KG1 (cell line): ENCODE data around the gene PLA2G4C.

Experiments used
- DNase-seq: peaks from one replicate; lab custom pipeline; 2025; lab: John Stamatoyannopoulos, UW

Gene PLA2G4C, protein sequence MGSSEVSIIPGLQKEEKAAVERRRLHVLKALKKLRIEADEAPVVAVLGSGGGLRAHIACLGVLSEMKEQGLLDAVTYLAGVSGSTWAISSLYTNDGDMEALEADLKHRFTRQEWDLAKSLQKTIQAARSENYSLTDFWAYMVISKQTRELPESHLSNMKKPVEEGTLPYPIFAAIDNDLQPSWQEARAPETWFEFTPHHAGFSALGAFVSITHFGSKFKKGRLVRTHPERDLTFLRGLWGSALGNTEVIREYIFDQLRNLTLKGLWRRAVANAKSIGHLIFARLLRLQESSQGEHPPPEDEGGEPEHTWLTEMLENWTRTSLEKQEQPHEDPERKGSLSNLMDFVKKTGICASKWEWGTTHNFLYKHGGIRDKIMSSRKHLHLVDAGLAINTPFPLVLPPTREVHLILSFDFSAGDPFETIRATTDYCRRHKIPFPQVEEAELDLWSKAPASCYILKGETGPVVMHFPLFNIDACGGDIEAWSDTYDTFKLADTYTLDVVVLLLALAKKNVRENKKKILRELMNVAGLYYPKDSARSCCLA

GRCh38 chr19:48110350-48110966 lies at the start of gene PLA2G4C:
TSS of gene PLA2G4C (minus strand) at chr19:48110817. CDS start at chr19:48106529, 4,288 bp downstream.
- peak; percentile 77 for DNase-seq

DNA sequence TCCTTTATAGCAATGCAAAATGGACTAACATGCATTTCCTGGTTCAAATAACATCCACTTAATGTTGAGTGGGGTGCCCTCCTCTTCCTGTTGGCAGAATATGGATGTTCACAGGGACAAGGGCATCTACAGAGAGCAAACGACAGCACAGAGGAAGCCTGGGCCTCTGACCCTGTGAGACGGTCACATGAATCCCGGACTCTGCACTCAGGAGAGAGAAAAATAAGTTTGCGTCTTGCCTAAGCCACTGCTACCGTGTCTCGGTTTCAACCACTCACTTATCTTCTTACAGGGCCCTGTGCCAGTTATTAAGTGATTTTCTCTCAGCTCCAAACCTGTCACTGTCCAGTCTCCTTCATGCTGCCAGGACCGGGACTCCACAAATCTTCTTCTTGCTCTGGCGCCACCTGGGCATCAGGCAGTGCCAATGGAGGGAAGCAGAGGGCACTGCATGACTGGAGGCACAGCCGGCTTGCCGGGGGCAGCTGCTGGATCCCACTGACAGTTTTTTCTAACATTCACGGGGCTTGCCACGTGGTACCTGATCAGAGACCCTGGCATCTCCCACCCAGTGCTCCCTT lies 47.7 kb upstream of the PLA2G4C start:
- no peak for DNase-seq

- no peak for DNase-seq
These were observed 43.4 kb upstream of the PLA2G4C start for GRCh38 chr19:48154003-48154402.

DNA sequence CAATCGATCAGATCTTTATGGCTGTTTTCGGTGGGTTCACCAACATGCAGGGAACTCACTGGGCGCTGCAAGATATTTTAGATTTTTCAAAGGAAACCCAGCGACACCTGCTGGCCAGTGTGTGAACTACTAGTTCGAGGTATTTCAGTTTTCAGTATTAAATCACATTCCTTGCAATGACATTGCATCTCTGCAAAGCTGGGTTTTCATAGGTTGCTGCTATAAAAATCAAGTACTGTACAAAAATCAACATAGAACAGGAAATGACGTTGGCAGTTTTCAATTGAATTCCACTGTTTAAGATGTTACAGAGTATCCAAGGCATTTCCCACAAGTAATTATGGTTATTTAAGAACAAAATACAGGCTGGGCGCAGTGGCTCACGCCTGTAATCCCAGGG lies 41.9 kb upstream of the PLA2G4C start:
- DNase-seq = peak; percentile 30

GRCh38 chr19:48149430-48149829 lies 38.8 kb upstream of the PLA2G4C start:
- no peak for DNase-seq

DNA sequence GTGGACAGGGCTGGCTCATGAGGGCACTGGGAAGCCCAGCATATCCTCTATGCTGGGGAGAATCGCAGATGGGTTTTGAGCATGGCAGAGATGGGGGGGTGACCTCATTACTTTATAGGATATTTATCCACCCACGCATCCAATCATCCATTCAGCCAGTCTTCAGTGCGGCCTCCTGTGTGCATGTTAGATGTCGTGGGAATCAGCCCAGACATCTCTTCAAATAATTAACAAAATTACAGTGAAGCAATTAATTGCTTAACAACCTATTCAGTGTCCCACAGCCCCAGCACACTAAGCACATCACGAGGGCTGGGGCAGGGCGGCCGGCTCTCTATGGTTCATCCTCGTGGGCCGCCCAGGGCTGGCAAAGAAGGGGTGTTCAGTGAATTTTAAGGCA lies 38.0 kb upstream of the PLA2G4C start:
- no peak for DNase-seq

GRCh38 chr19:48147597-48148175 lies 37.1 kb upstream of the PLA2G4C start:
- DNase-seq = no peak

DNA sequence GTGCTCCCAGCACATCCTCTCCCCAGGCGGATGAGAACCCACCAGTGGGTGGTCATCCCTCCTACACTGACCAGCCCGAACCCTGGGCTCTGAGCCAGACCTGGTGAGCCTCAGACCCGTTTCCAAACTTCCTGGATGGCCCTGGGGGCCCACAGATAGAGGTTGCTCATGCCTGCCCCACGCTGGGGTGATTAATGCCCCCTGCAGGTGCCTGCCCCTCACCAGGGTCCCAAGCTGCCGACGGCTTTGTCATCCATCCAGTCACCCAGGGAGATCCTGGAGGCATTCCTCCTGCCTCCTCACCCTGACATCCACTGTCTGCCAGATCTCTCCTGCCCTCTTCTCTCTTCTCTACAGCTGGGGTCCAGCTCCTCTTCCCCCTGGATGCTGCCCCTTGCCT lies 28.4 kb upstream of the PLA2G4C start:
- no peak for DNase-seq

DNA sequence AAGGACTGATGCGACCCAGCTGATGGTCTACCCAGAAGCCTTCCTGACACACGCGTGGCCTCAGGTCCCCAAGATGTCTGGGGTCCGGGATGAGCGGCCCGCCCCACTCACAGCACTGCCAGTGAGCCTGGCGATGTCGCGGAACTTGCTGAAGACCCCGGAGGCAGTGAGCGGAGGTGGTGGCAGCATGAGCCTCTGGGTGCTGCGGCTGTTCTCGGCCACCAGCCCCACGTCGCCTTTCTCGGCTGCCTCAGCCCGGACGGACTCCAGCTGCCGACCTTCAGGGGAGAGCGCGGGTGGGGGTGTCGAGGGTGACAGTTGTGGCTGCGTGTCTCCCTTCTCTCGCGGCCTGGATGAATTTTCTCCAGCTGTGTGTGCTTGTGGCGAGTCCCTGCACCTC lies 26.8 kb upstream of the PLA2G4C start:
- DNase-seq = no peak

GRCh38 chr19:48136547-48136946 lies 25.9 kb upstream of the PLA2G4C start:
- DNase-seq = no peak

GRCh38 chr19:48135411-48135810 lies 24.8 kb upstream of the PLA2G4C start:
- no peak for DNase-seq

- no peak for DNase-seq
These were observed 22.5 kb upstream of the PLA2G4C start for GRCh38 chr19:48133094-48133493.

DNA sequence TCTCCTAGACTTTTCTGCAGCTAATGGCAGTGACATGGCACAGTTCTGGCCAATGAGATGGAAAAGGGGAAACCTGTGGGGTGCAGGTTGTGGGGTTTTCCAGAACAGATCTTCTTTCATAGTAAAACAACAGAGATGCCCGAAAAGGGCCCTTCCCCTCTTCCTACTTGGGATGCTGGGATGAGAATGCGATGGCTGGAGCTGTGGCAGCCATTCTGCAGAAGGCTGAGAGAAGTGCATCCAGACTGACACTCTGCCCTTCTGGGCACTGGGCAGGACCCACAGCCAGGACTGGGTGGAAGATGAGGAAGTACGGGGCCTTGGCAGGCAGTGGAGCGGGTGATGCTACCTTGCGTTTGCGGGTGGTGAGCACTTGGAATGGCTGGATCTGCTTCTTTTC lies 16.9 kb upstream of the PLA2G4C start:
- DNase-seq = no peak

DNA sequence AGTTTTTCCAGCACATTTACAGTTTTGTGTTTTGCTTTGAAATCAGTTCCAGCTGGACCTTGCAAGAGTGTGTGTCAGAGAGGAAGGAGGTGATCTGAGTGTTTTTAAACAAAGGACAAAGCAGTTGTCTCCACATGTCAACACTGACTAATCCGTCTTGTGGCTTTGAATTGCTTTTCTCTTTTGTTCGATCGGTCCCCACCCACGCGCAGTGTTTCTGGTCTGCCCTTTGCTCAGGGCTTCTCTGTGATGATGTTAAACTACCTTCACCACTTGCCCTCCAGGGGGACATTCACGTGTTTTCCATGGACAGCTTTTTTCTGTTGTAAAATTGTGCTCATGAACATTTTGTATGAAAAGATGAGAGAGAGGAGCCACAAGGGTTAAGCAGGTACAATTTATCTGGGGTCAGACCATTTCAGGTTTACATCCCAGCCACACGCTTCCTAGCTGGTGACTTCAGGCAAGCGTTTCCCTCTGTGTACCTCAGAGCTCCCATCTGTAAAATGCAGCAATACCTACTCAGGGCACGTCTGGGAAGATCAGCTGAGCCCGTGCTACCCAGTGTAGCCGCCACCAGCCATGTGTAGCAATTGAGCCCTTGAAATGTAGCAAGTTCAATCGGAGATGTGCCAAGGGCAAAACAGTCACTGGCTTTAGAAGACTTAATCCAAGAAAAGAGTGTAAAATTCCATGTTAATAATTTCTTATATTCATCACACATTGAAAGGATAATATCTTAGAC lies 13.5 kb upstream of the PLA2G4C start:
- no peak for DNase-seq

DNA sequence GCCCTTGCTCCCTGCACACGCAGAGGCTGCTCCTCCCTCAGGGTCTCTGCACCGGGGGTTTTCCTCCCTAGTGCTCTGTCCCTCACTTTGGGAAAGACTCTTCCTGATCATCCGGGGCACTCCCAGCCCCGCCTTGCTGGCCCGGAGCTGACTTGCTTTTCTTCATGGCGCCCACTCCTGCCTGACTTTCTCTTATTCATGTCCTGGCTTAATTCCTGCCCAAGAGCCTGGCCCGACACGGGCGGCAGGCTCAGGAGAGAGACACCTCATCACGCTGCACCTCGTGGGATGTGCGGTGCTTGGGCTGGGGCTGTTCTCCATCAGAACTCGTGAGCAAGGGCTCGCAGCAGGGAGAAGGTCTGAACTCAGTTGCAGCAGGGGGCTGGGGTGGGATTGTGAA lies 11.8 kb upstream of the PLA2G4C start:
- no peak for DNase-seq

DNA sequence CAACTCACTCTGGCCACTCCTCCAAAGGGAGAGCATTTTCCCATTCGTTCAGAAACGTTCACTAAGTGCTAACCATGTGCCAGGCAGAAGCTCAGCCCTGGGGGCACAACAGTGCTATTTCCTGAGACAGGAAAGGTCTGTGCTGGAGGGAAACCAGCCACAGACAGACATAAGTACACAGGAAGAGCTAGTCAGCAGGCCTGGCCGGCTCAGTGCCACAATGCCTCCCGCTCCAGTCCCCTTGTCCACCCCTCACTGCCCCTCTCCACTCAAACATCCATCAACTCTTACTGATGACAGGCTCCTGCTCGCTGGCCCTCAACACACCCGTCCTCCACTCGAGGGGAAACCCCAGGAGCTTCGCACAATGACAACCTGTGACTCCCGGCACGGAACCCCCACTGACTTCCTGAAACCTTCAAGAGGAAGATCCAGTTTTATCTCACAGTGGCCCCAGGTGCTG lies 11.3 kb upstream of the PLA2G4C start:
- peak; percentile 90 for DNase-seq

GRCh38 chr19:48121066-48121465 lies 10.4 kb upstream of the PLA2G4C start:
- DNase-seq = no peak

DNA sequence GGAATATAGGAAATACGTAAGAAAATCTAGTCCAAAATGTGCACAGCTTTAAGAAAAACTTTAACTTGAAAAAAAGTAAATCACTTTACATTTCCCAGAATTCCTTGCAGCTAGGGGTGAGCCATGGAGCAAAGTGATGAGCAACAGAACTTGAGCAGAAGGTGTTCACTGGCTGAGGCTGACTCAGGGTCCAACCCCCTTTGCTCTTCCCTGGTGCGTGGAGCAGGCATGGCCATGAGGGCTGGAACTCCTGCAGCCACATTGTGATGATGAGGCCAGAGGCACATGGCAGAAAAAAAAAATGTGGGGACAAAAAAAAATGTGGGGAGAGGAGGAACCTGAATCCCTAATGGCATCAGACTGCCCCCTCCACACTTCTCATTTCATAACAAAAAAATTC lies 9.9 kb upstream of the PLA2G4C start:
- DNase-seq = no peak

DNA sequence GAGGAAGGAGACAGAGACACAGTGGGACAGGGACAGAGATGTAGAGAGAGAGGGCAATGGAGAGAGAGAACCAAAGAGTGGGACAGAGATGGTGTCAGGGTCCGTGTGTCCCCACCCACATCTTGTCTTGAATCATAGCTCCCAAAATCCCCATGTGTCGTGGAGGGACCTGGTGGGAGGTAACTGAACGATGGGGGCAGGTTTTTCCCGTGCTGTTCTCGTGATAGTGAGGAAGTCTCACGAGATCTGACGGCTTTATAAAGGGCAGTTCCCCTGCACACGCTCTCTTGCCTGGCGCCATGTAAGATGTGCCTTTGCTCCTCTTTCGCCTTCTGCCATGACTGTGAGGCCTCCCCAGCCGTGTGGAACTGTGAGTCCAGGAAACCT lies 7.5 kb upstream of the PLA2G4C start:
- DNase-seq = no peak

DNA sequence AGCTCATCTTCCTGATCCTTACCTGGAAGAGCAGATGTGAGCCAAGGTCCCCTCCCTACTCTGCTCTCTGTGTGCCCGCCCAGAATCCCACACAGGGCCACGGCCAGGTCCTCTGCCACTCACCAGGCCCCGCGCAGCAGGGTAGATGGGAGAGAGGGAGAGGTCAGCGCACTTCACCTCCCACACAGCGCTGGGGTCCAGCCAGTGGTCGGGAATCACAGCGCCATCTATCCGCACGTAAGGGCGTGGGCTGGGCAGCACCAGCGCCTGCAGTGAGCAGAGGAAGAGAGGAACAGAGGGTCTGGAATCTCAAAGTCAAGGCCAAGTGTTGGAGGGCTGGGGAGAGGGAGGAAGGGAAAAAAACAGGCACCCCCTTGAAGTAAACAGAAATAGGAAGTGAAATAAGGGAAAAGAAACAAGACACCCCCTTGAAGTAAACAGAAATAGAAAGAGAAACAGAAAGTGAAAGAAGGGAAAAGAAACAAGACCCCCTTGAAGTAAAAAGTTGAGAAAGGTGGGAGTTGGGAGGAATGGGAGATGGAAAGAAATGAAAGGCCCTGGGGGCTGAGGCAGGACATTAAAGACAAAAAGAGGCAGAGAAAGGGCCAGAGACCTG lies 7.0 kb upstream of the PLA2G4C start:
- DNase-seq = no peak

- DNase-seq = no peak
These were observed 2.7 kb upstream of the PLA2G4C start for GRCh38 chr19:48113190-48113917.
